ENCODE data around the gene CLN3.
"Not testable (repeated sequence)": the region's sequence is repeated elsewhere in the genome, so short reads cannot be mapped to it uniquely, and the experiment has no call there.

Gene CLN3

DNA sequence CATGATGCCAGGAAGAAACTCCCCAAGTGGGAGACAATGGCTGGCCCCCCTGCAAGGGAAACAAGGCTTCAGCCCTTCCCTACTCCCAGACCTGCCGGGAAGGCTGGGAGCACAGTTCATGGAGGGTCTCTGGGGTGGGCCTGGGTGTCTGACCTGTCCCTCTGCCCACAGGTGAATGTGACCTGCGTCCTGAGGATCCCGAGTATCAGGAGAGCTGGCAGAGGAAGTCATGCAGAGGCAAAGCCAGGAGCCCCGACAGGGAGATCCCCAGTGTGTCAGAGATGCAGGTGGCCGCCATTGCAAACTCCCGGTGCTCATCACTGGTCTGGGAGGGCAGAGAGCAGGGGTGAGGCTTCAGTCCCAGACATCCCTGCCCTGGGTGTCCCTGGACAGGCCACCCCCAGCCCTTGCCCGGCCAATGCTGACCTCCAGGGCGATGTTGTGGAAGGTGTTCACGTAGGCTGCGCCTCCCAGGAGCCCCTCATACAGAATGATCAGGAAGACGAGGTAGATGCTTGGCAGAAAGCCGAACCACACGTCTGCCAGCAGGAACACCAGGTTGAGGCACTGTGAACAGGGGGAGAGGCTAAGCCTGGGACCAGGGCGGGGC is 14.5 kb downstream of the CLN3 start:
- Histone ChIP-seq H3K79me2 (ENCODE audit: insufficient read depth, low read length) (no peaks in the 10 kb centered on the region), H3K9me3 (ENCODE audit: insufficient read depth, low read length) (no peaks in the 10 kb centered on the region), H3K4me3 (ENCODE audit: insufficient read depth, low read length, poor library complexity, severe bottlenecking) (no peak overlapping the region), H3K27ac (ENCODE audit: low read depth, low read length) (no peak overlapping the region), H4K20me1 (ENCODE audit: low read depth, low read length) (no peaks in the 10 kb centered on the region), H2AFZ (ENCODE audit: low read depth, low read length, severe bottlenecking) (no peak overlapping the region), H3K27me3 (ENCODE audit: low read length) (no peaks in the 10 kb centered on the region), H3K36me3 (ENCODE audit: low read length) (no peaks in the 10 kb centered on the region), H3F3A (ENCODE audit: insufficient read depth) (no peaks in the 10 kb centered on the region), H3K9ac (ENCODE audit: low read length) (no peak overlapping the region), H3K9me2 (replicated peaks; ENCODE audit: insufficient read depth, low read length) (no peaks in the 10 kb centered on the region), H3K4me2 (ENCODE audit: low read depth, low read length, poor library complexity, severe bottlenecking) (no peak overlapping the region)
- TF ChIP-seq, protein P1, sequence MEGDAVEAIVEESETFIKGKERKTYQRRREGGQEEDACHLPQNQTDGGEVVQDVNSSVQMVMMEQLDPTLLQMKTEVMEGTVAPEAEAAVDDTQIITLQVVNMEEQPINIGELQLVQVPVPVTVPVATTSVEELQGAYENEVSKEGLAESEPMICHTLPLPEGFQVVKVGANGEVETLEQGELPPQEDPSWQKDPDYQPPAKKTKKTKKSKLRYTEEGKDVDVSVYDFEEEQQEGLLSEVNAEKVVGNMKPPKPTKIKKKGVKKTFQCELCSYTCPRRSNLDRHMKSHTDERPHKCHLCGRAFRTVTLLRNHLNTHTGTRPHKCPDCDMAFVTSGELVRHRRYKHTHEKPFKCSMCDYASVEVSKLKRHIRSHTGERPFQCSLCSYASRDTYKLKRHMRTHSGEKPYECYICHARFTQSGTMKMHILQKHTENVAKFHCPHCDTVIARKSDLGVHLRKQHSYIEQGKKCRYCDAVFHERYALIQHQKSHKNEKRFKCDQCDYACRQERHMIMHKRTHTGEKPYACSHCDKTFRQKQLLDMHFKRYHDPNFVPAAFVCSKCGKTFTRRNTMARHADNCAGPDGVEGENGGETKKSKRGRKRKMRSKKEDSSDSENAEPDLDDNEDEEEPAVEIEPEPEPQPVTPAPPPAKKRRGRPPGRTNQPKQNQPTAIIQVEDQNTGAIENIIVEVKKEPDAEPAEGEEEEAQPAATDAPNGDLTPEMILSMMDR (IDR thresholded peaks at IDR 0.05; ENCODE audit: insufficient read depth, low read length, poor library complexity, severe bottlenecking) = no peak
- no peak for TF ChIP-seq EZH2phosphoT487 (conservative IDR thresholded peaks at IDR 0.05; ENCODE audit: low read length)

DNA sequence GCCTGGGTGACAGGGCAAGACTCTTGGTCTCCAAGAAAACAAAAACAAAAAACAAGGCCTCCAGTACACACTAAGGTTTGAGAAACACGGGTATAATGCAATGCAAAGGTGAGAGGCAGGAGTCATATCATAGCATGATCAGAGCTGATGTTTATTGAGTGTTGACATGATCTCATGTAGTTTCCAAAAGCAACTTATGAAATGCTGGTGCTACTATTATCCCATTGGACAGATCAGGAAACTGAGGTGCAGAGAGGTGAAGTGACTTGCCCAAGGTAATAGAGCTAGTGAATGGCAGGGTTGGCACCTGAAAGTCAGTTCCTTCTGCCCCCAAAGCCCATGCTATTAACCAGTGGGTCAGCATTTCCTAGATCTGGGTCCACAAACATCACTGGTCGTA is 16.7 kb downstream of the CLN3 start:
- Histone ChIP-seq H3K9me3 (ENCODE audit: insufficient read depth, low read length) (no peaks in the 10 kb centered on the region), H3K27ac (ENCODE audit: low read depth, low read length) (no peak overlapping the region), H3F3A (ENCODE audit: insufficient read depth) (no peaks in the 10 kb centered on the region), H3K27me3 (ENCODE audit: low read length) (no peaks in the 10 kb centered on the region), H4K20me1 (ENCODE audit: low read depth, low read length) (no peaks in the 10 kb centered on the region), H3K9me2 (replicated peaks; ENCODE audit: insufficient read depth, low read length) (no peaks in the 10 kb centered on the region), H2AFZ (ENCODE audit: low read depth, low read length, severe bottlenecking) (no peak overlapping the region), H3K79me2 (ENCODE audit: insufficient read depth, low read length) (no peaks in the 10 kb centered on the region), H3K4me3 (ENCODE audit: insufficient read depth, low read length, poor library complexity, severe bottlenecking) (no peak overlapping the region), H3K4me2 (ENCODE audit: low read depth, low read length, poor library complexity, severe bottlenecking) (no peak overlapping the region), H3K9ac (ENCODE audit: low read length) (no peak overlapping the region), H3K36me3 (ENCODE audit: low read length) (no peaks in the 10 kb centered on the region)
- TF ChIP-seq, protein P1 (IDR thresholded peaks at IDR 0.05; ENCODE audit: insufficient read depth, low read length, poor library complexity, severe bottlenecking) = no peak

DNA sequence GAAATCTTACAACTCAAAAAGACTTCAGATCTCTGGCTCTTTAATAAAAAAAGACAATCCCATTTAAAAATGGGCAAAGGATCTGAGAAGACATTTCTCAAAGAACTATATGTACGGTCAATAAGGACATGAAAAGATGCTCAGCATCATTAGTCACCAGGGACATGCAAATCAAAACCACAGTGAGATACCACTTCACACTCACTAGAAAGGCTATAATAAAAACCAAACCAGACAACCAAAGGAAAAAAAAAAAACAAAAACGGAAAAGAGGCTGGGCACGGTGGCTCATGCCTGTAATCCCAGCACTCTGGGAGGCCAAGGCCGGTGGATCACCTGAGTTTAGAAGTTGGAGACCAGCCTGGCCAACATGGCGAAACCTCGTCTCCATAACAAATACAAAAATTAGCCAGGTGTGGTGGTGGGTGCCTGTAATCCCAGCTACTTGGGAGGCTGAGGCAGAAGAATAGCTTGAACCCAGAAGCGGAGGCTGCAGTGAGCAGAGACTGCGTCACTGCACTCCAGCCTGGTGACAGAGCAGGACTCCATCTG is 18.1 kb downstream of the CLN3 start:
- H3K4me3 ChIP-seq (ENCODE audit: insufficient read depth, low read length, poor library complexity, severe bottlenecking) = no peak overlapping the region
- no peaks in the 10 kb centered on the region for H3K9me3 ChIP-seq (ENCODE audit: insufficient read depth, low read length)
- H3K9ac ChIP-seq (ENCODE audit: low read length) = no peak overlapping the region
- H3K36me3 ChIP-seq (ENCODE audit: low read length) = no peaks in the 10 kb centered on the region
- H3K27ac ChIP-seq (ENCODE audit: low read depth, low read length) = no peak overlapping the region
- TF ChIP-seq EZH2phosphoT487 (conservative IDR thresholded peaks at IDR 0.05; ENCODE audit: low read length) = no peak
- TF ChIP-seq, protein P1 (IDR thresholded peaks at IDR 0.05; ENCODE audit: insufficient read depth, low read length, poor library complexity, severe bottlenecking) = no peak
- no peak overlapping the region for H3K4me2 ChIP-seq (ENCODE audit: low read depth, low read length, poor library complexity, severe bottlenecking)
- H2AFZ ChIP-seq (ENCODE audit: low read depth, low read length, severe bottlenecking) = no peak overlapping the region
- H3K9me2 ChIP-seq (replicated peaks; ENCODE audit: insufficient read depth, low read length) = no peaks in the 10 kb centered on the region
- H3K27me3 ChIP-seq (ENCODE audit: low read length) = no peaks in the 10 kb centered on the region
- no peaks in the 10 kb centered on the region for H3K79me2 ChIP-seq (ENCODE audit: insufficient read depth, low read length)
- no peaks in the 10 kb centered on the region for H3F3A ChIP-seq (ENCODE audit: insufficient read depth)
- H4K20me1 ChIP-seq (ENCODE audit: low read depth, low read length) = no peaks in the 10 kb centered on the region

- H3K36me3 ChIP-seq (ENCODE audit: low read length); H3K27me3 ChIP-seq (ENCODE audit: low read length); H4K20me1 ChIP-seq (ENCODE audit: low read depth, low read length): not testable (repeated sequence)
Measured at GRCh38 chr16:28447081-28447480, 44.8 kb downstream of the CLN3 start.

GRCh38 chr16:28446388-28446787 is 45.5 kb downstream of the CLN3 start:
- H3F3A ChIP-seq (ENCODE audit: insufficient read depth); H3K79me2 ChIP-seq (ENCODE audit: insufficient read depth, low read length); H3K27me3 ChIP-seq (ENCODE audit: low read length); H3K9me2 ChIP-seq (replicated peaks; ENCODE audit: insufficient read depth, low read length); H4K20me1 ChIP-seq (ENCODE audit: low read depth, low read length); H3K9me3 ChIP-seq (ENCODE audit: insufficient read depth, low read length); H3K27ac ChIP-seq (ENCODE audit: low read depth, low read length); H3K36me3 ChIP-seq (ENCODE audit: low read length); H2AFZ ChIP-seq (ENCODE audit: low read depth, low read length, severe bottlenecking); H3K9ac ChIP-seq (ENCODE audit: low read length); H3K4me2 ChIP-seq (ENCODE audit: low read depth, low read length, poor library complexity, severe bottlenecking); H3K4me3 ChIP-seq (ENCODE audit: insufficient read depth, low read length, poor library complexity, severe bottlenecking): not testable (repeated sequence)

More at GRCh38 chr16:28447081-28447480, 44.8 kb downstream of the CLN3 start:
- not testable (repeated sequence) for H2AFZ ChIP-seq (ENCODE audit: low read depth, low read length, severe bottlenecking); H3K9ac ChIP-seq (ENCODE audit: low read length); H3K79me2 ChIP-seq (ENCODE audit: insufficient read depth, low read length); H3K4me3 ChIP-seq (ENCODE audit: insufficient read depth, low read length, poor library complexity, severe bottlenecking); H3K9me3 ChIP-seq (ENCODE audit: insufficient read depth, low read length); H3F3A ChIP-seq (ENCODE audit: insufficient read depth); H3K4me2 ChIP-seq (ENCODE audit: low read depth, low read length, poor library complexity, severe bottlenecking); H3K27ac ChIP-seq (ENCODE audit: low read depth, low read length); H3K9me2 ChIP-seq (replicated peaks; ENCODE audit: insufficient read depth, low read length)

GRCh38 chr16:28443943-28444342 is 47.9 kb downstream of the CLN3 start:
- not testable (repeated sequence) for H3K9me2 ChIP-seq (replicated peaks; ENCODE audit: insufficient read depth, low read length); H3K27ac ChIP-seq (ENCODE audit: low read depth, low read length); H4K20me1 ChIP-seq (ENCODE audit: low read depth, low read length); H3K9ac ChIP-seq (ENCODE audit: low read length); H3K79me2 ChIP-seq (ENCODE audit: insufficient read depth, low read length); H3K4me3 ChIP-seq (ENCODE audit: insufficient read depth, low read length, poor library complexity, severe bottlenecking); H3K4me2 ChIP-seq (ENCODE audit: low read depth, low read length, poor library complexity, severe bottlenecking); H3K36me3 ChIP-seq (ENCODE audit: low read length); H3F3A ChIP-seq (ENCODE audit: insufficient read depth); H3K9me3 ChIP-seq (ENCODE audit: insufficient read depth, low read length); H3K27me3 ChIP-seq (ENCODE audit: low read length); H2AFZ ChIP-seq (ENCODE audit: low read depth, low read length, severe bottlenecking)

Data from SU-DHL-6 (cell line).